Thoracic aorta (tissue), 2 donors: Measurements from ENCODE around the gene CREB3L1. TPM values are rescaled to one million over a fixed set of nuclear protein-coding genes. Genes with fewer than 3 reads are reported as not detected.

Source experiments
- ATAC-seq: fragments of 150-250 bp; one replicate; pipeline ENCODE4 v1.8.0; 2017; ENCODE audit warnings: low read depth; ENCODE audit not compliant: insufficient number of reproducible peaks, low FRiP score
- DNase-seq: peaks from one replicate; pipeline ENCODE4 v3.0.0-alpha.2; 2020; ENCODE audit warnings: low spot score
- H3K27ac ChIP-seq, 2 donors: fragments of 200-600 bp; sonication (generic); 1 replicate in 1 of 2; 2 replicates in 1 of 2; pipeline ENCODE4 v1.5.1; 2016; ENCODE audit warnings: mild to moderate bottlenecking in 2 of 2, moderate library complexity in 2 of 2
- H3K27me3 ChIP-seq: fragments of 200-600 bp; sonication (generic); replicated peaks from 2 replicates; pipeline ENCODE4 v1.6.0; 2016; ENCODE audit warnings: mild to moderate bottlenecking; ENCODE audit not compliant: insufficient read depth
- H3K36me3 ChIP-seq: fragments of 200-600 bp; sonication (generic); one replicate; pipeline ENCODE4 v1.5.1; 2016
- H3K4me1 ChIP-seq, 2 donors: fragments of 200-600 bp; sonication (generic); 1 replicate in 1 of 2; 2 replicates in 1 of 2; pipeline versions ENCODE4 v1.5.1 to v1.6.0; 2016; ENCODE audit warnings: low read depth in 2 of 2, mild to moderate bottlenecking in 1 of 2; ENCODE audit not compliant: control insufficient read depth in 1 of 2
- H3K4me3 ChIP-seq: fragments of 200-600 bp; sonication (generic); 2 replicates; pipeline ENCODE4 v1.5.1; 2016; ENCODE audit warnings: mild to moderate bottlenecking
- H3K9me3 ChIP-seq: fragments of 200-600 bp; sonication (generic); 2 replicates; pipeline ENCODE4 v1.5.1; 2016
- total RNA-seq, 2 donors: library from RNA; depleted of rRNA; stranded (reverse); fragments of >200 nt; gene quantifications; one replicate each; pipeline versions ENCODE4 v1.1.0 to v1.2.3, GENCODE V29; 2016
- TF ChIP-seq, protein P1 (sequence below): fragments of 200-600 bp; sonication (generic); IDR thresholded peaks from one replicate; pipeline ENCODE4 v1.5.1; 2019; ENCODE audit warnings: antibody characterized with exemption

CREB3L1 gene
- total RNA-seq, 2 donors from 2014 or later: 3.0 to 7.6 TPM

DNA sequence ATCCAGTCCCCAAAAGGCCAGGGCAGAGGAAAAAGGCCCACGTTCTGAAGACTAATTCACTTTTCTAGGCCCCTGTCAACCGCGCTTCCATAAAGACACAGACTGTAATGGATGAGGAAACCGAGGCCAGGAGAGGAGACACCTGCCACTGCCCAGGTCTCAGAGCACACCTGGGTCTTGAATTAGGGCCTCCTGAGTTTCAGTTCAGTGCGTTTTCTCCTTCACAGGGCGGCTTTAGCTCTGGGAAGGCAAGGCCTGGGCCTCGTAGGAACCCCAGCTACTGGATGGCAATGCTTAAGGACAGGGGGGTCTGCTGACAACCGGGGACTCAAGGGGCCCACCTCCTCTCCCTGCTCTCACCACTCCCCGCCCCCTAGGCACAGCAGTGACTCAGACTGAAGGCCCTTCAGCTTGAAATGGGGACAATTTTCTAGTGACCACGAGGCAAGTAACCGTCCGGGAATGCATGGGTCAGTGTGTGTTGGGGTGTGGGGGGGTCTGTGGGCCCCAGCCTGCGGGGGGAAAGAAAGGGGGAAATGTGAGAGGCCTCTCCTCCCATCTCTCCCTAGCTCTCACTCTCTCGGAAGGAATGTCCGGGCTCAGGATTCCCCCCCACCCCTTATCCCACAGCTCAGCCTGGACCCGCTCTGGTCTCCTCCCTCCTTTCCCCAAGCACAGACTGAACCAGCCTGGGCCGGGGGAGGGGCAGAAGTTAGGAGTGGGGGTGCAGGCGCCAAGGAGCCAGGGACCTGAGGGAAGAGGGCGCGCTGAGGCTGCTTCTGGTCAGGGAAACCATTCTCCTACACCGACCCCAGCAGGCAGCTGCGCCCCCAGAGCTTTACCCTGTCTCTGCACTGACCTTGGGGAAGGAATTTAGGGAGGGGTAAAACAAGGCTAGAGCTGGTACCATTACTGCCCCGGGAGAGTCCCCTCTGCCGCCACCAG, 17.2 kb downstream of the CREB3L1 start:
- peaks cover 11 to 39% of the 10 kb centered on the region in 2 donors for H3K4me1 ChIP-seq
- DNase-seq (no peak), ATAC-seq (no peak)
- no peak overlapping the region for H3K27ac ChIP-seq
- peak overlapping the region; percentile 89 for H3K4me3 ChIP-seq
- TF ChIP-seq, protein P1, sequence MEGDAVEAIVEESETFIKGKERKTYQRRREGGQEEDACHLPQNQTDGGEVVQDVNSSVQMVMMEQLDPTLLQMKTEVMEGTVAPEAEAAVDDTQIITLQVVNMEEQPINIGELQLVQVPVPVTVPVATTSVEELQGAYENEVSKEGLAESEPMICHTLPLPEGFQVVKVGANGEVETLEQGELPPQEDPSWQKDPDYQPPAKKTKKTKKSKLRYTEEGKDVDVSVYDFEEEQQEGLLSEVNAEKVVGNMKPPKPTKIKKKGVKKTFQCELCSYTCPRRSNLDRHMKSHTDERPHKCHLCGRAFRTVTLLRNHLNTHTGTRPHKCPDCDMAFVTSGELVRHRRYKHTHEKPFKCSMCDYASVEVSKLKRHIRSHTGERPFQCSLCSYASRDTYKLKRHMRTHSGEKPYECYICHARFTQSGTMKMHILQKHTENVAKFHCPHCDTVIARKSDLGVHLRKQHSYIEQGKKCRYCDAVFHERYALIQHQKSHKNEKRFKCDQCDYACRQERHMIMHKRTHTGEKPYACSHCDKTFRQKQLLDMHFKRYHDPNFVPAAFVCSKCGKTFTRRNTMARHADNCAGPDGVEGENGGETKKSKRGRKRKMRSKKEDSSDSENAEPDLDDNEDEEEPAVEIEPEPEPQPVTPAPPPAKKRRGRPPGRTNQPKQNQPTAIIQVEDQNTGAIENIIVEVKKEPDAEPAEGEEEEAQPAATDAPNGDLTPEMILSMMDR: no peak
- no peaks in the 10 kb centered on the region for H3K36me3 ChIP-seq
- H3K9me3 ChIP-seq: no peaks in the 10 kb centered on the region
- no peaks in the 10 kb centered on the region for H3K27me3 ChIP-seq

DNA sequence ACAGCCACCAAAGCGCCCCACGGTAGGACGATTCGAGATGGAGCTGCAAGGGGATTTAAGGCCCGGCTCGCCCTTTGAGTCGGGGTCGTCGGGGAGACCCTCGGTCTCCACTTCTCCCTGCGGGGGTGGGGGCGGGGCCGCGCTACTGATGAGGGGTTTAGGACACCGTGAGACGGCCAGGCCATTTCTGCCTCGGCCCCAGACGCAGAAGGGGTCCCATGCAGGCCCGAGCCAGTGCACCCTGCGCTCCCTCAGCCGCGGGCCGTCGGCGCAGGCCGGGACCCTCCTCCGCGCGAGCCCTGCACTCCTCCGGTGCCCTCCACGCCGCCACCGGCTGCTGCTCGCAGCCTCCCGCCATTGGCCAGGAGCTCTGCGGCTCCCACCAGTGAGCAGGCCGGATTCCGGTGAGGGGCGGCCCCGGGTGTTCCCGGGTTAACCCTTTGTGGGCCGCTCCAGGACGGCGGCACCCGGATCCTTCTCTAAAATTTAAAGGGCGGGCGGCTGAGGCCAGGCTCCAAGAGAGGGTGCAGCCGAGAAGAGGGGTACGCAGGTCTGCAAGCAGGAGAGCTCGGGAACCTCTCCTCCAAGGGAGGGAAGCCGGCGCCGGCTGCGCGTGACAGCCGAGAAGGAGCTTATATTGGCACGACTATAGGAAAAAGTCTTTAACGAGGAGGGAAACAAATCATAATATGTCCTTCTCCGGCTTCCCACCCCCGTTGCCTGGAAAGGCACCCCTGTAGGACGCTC, 18.0 kb downstream of the CREB3L1 start:
- no peaks in the 10 kb centered on the region for H3K9me3 ChIP-seq
- DNase-seq: no peak
- H3K4me3 ChIP-seq: peak overlapping the region; percentile 89
- ATAC-seq: peak; percentile 47
- no peak overlapping the region for H3K27ac ChIP-seq
- peaks cover 11 to 39% of the 10 kb centered on the region in 2 donors for H3K4me1 ChIP-seq
- H3K27me3 ChIP-seq: no peaks in the 10 kb centered on the region
- H3K36me3 ChIP-seq: no peaks in the 10 kb centered on the region
- TF ChIP-seq, protein P1: no peak

DNA sequence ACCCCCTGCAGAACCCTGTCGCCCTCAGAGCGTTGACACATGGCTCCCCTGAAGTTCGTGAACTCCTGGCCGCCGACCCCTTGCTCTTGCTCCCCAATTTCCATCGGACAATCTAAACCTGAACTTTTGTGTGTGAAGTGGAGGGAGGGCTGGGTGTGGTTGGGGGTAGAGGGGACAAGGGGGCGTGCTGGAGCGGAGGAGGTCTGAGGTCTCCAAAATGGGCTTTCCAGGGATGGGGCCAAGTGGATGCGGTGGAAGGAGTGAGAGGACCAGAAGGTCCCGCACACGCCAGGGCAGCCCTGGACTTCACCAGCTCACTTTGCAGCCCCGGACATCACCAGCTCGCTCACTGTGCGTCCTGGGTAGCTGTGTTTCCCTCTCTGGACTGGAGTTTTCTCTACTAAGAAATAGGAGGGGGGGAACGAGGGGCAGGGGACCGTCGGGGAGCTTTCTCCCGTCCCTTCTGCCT, 18.6 kb downstream of the CREB3L1 start:
- Histone ChIP-seq H3K4me1 (peaks cover 11 to 37% of the 10 kb centered on the region in 2 donors), H3K36me3 (no peaks in the 10 kb centered on the region), H3K9me3 (no peaks in the 10 kb centered on the region), H3K4me3 (peak overlapping the region; percentile 89), H3K27ac (peak overlapping the region in 1 of 2 donors; percentile 12), H3K27me3 (no peaks in the 10 kb centered on the region)
- TF ChIP-seq, protein P1: no peak
- no peak for ATAC-seq
- DNase-seq: no peak

DNA sequence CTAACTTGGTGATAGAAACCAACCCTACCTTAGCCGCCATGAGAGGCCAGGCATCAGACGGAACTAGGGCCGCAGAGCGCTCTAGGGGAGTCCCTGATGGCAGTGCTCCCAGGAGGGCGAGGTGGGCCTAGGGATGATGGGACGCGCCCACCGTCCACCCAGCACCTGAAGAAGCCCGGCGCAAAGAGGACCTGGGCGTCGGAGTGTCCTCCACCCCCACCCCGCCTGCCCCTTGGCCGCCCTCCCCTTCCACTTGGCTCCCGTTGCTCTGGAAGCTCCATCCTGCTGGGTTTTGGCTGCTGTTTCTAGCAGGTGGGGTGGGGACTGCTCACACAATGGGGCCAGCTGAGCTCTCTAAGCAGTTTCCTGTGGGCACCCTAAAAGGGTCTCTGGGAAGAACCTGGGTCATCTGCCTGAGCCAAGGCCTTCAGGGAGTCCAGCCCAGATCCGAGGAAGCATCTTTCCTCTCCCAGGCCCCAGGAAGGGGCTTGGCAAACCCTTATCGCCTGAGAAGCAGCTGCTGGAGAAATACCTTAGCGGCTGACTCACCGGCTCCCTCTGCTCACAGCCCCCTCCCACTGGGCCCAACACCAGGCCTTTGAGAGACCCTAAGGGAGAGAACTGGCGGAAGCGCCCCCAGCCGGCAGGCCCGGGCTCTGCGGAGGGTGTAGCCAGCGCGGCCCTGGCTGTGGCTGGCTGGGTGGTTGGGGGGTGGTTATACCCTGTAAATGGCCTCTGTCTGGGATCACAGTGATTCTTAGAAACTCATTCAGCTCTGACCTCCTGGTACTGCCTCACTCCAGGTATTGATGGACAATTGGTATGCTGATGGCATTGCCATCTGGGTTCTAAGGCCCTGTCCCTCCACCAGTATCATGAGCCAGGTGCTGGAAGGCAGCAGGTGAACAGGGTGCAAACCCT, 19.3 kb downstream of the CREB3L1 start:
- Histone ChIP-seq H3K4me1 (peaks cover 11 to 30% of the 10 kb centered on the region in 2 donors), H3K9me3 (no peaks in the 10 kb centered on the region)
- TF ChIP-seq, protein P1: peak; percentile 12

More for the DNA sequence above, 19.3 kb downstream of the CREB3L1 start:
- DNase-seq: no peak
- H3K36me3 ChIP-seq: no peaks in the 10 kb centered on the region
- no peaks in the 10 kb centered on the region for H3K27me3 ChIP-seq
- H3K27ac ChIP-seq: peak overlapping the region in 1 of 2 donors; percentile 12
- peak overlapping the region; percentile 89 for H3K4me3 ChIP-seq
- ATAC-seq: no peak
